HG03342 (cell line): ENCODE data around the gene TNS4.

Source experiments
- ATAC-seq: cut with Tn5 transposase; IDR thresholded peaks from one replicate; pipeline ENCODE4 v1.9.1; 2021; ENCODE audit warnings: mild to moderate bottlenecking, moderate library complexity; ENCODE audit not compliant: unreplicated experiment

TNS4 gene

DNA sequence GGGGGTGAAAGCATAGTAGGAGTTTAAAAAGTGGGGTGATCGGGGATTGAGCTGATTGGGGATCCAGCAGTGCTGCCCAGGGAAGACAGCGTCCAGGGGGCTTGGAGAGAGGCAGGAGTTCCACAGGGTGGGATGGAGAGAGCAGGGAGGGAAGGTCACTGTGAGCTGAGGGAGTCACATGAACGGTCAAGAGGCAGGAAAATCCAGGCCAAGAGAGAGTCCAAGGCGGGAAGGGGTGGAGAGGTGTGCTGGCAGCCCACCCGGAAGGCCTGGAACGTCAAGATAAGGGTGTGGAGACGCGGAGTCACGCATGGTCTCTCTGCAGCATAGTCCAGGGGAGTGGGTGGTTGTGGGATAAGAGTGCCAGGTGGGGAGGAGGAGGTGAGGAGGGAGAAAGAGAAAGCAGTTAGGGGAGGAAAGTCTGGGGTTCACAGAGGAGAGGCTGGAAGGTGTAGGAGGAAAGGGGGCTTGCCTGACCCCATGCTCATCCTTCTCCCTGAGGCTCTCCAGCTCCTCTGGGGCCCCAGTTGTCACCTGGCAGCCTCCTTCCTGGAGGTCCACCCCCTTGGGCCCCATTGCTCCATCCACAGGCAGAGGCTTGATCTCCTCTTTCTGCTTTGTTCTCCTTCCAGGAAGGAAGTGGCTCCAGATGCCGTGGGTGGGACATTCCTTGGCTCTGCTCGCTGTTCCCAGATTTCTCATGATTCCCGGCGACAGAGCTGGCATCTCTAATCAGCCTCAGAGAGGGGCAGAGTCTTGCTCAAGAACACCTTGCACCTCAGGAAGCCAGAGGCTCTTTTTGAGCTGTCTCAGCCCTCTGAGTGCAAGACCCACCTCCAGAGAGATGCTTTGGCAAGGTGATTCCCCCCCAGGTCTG lies 35.1 kb upstream of the TNS4 start:
- ATAC-seq, result no peak

- no peak for ATAC-seq
These were observed 34.5 kb upstream of the TNS4 start for GRCh38 chr17:40535924-40536294.

DNA sequence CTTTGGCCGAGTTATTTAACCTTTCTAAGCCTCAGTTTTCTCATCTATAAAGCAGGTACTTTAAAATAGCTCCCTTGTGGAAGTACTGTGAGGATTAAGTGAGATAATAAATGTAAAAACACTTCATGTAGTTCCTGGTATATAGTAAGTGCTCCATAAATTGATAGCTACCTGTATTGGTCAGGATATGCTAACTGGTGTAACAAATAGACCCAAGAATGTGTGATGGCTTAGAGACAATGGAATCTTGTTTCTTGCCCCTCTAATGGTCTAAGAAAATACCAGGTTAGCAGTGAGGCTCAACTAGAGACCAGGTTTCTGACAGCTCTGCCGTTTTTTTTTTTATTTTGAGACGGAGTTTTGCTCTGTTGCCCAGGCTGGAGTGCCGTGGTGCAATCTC lies 34.0 kb upstream of the TNS4 start:
- no peak for ATAC-seq

DNA sequence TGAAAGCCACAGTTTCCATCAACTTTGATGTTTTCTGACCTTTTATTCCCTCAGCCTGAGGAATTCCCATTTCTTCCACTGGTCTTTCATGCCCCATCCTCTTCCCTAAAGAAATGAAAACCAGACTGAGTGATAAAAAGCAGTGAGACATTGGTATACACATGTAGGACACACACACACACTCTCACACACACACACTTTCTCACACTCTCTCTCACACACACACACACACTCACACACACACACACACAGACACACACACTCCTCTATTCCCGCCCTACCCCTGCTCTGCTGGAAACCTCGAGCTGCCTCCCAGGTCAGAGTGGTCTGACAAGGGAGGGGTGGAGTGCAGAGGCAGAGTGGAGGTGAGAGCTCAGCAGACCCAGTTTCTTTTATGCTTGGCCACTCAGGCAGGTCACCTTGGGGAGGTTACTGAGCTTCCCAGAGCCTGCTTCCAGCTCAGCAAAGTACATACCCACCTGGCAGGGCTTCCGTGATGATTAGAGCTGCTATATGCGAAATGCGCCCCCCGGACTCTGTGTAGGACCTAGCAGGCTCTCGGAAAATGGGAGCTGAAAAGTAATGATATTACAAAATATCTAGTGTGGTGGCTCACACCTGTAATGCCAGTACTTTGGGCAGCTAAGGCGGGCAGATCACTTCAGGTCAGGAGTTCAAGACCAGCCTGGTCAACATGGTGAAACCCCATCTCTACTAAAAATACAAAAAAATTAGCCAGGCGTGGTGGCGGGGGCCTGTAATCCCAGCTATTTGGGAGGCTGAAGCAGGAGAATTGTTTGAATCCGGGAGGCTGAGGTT lies 33.2 kb upstream of the TNS4 start:
- no peak for ATAC-seq

DNA sequence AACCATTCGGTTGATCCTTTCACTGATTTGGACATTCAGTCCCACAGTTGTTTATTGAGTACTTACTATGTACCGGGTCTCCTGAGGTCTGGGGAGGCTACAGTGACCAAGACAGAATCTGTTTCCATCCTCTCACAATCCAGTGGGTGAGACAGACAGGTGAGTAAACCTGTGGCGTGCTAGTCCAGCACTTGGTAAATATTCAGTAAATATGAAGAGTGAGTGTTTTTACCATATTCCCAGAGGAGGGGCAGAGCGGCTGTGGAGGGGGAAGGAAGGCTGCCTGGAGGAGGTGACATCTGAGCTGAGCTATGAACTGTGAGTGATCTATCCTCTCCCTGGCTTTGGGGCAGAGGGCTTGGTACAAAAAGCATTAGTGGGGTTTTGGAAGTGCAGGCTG lies 32.5 kb upstream of the TNS4 start:
- ATAC-seq, result no peak

- no peak for ATAC-seq
These were observed 31.3 kb upstream of the TNS4 start for GRCh38 chr17:40532520-40533253.

DNA sequence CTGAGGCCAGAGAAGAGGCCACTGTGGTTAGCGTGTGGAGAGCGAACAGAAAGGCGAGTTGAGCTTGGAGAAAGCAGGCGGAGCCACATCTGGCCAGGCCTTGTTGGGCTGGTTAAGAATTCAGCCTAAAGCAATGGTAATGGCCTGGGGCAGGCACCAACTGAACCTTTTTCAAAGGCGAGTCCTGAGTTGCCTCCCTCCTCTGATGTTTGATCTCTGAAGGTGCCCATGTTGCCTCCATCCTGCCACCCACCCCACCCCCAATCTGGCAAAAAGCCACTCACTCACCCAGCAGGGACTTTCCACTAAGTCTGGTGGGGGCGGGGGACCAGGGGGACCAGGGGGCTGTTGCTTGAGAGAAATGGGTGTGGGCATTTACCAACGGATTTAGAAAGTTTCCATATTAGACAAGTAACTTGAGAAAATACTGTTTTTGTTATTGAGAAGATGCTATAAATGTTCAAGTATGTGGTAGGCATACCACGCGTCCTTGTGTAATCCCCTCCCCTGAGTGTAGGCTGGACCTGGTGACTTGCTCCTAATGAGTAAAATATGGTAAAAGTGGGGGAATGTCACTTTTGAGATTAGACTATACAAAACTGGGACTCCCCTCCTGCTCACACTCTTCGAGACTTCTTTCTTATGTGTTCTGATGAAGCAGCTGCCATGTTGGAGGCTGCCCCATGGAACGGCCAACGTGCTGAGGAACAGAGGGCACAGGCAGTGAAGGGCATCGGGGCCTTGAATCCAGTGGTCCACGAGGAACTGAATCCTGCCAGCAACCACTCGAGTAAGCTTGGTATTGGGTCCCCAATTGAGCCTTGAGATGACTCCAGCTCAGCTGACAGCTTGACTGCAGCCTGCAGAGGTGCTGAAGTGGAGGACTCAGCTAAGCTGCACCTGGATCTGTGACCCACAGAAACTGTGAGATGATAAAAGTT lies 29.9 kb upstream of the TNS4 start:
- no peak for ATAC-seq

- ATAC-seq, result no peak
These were observed 29.1 kb upstream of the TNS4 start for GRCh38 chr17:40530531-40530994.

- ATAC-seq, result no peak
These were observed 28.6 kb upstream of the TNS4 start for GRCh38 chr17:40529991-40530390.

- ATAC-seq, result no peak
These were observed 27.4 kb upstream of the TNS4 start for GRCh38 chr17:40528692-40529417.

GRCh38 chr17:40526668-40527067 lies 25.2 kb upstream of the TNS4 start:
- no peak for ATAC-seq

- ATAC-seq, result no peak
These were observed 23.9 kb upstream of the TNS4 start for GRCh38 chr17:40525294-40525693.

DNA sequence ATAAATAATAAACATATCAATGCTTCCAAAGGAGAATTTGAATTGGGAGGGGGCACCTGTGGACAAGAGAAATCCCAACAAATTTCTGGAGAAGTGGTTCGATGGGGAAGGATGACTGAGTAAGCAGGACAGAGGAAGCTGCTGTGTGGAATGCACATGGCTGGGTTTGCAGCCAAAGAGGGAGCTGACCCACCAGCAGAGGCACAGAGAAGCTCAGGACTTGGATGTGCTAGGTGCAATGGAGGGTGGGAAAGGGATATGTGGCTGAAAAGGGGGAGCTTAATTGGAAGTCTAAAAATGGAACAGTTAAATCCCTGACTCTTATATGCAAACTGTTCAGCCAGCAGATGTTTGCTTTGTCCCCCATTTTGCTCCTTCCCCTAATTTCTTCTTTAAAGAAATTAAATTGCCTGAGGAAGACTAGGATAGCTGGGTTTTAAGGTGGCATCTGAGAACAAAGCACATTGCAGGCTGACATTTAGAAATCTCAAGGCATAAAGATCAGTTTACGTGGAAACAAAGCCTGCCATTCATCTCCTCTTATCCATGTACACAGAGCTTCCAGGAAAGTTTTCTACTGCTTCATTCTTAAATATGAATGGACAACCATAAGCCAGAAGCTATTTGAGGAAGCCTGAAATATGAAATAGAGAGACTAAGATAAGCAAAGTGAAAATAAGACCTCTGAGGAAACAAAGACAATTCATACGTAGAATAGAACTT lies 23.0 kb upstream of the TNS4 start:
- no peak for ATAC-seq

- ATAC-seq, result no peak
These were observed 21.5 kb upstream of the TNS4 start for GRCh38 chr17:40522961-40523310.

DNA sequence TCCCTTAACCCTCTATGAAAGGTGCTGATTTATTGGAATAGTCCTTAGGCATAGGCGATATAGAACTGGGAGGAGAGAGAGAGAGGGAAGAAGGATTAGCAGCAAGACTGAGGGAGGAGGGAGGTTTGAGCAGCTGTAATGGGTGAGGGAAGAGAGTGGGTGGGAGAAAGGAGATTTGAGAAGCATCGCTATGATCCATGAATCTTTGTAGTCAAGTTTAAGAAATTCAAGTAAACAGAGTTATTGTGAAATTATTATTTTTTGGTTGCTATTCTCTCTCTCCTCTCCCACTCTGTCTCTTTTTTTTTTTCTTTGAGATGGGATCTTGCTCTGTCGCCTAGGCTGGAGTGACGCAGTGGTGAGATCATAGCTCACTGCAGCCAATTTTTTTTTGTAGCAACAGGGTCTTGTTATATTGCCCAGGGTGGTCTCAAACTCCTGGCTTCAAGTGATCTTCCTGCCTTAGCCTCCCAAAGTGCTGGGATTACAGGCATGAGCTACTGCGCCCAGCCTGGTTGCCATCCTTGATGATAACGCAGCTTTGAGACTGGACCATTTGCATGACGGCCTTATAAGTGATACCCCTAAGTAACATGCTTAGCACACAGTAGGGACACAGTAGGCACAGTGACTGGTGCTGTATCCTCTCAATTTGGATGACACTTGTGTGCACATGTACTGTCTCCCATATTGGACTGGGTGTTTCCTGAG lies 21.0 kb upstream of the TNS4 start:
- ATAC-seq, result no peak

- ATAC-seq, result no peak
These were observed 19.6 kb upstream of the TNS4 start for GRCh38 chr17:40520991-40521453.

GRCh38 chr17:40519089-40519775 lies 17.8 kb upstream of the TNS4 start:
- ATAC-seq, result no peak
